Measurements from ENCODE around the gene BLMH.

The BLMH gene

GRCh38 chr17:30308406-30308805, 16.7 kb upstream of the BLMH start:
- DNase-seq (ENCODE audit: low read depth) = no peak

- DNase-seq (ENCODE audit: low read depth) = no peak
Measured at GRCh38 chr17:30304778-30305177, 13.0 kb upstream of the BLMH start.

- DNase-seq (ENCODE audit: low read depth) = no peak
Measured at GRCh38 chr17:30302241-30302640, 10.5 kb upstream of the BLMH start.

GRCh38 chr17:30300818-30301217, 9.1 kb upstream of the BLMH start:
- no peak for DNase-seq (ENCODE audit: low read depth)

GRCh38 chr17:30299000-30299399, 7.3 kb upstream of the BLMH start:
- no peak for DNase-seq (ENCODE audit: low read depth)

- no peak for DNase-seq (ENCODE audit: low read depth)
Measured at GRCh38 chr17:30297715-30298114, 6.0 kb upstream of the BLMH start.

GRCh38 chr17:30296499-30297080, 4.8 kb upstream of the BLMH start:
- no peak for DNase-seq (ENCODE audit: low read depth)

GRCh38 chr17:30292286-30292858, 628 bp upstream of the BLMH start:
- no peak for DNase-seq (ENCODE audit: low read depth)

- DNase-seq (ENCODE audit: low read depth) = peak; percentile 9
Measured at GRCh38 chr17:30290696-30291542, 825 bp downstream of the BLMH start.

GRCh38 chr17:30290077-30290476, 1.7 kb downstream of the BLMH start:
- DNase-seq (ENCODE audit: low read depth) = no peak

GRCh38 chr17:30279156-30279555, 12.6 kb downstream of the BLMH start:
- DNase-seq (ENCODE audit: low read depth) = no peak

- no peak for DNase-seq (ENCODE audit: low read depth)
Measured at GRCh38 chr17:30278032-30278431, 13.7 kb downstream of the BLMH start.

GRCh38 chr17:30275911-30276310, 15.8 kb downstream of the BLMH start:
- DNase-seq (ENCODE audit: low read depth) = no peak

- DNase-seq (ENCODE audit: low read depth) = no peak
Measured at GRCh38 chr17:30274887-30275286, 16.9 kb downstream of the BLMH start.

- no peak for DNase-seq (ENCODE audit: low read depth)
Measured at GRCh38 chr17:30273373-30273772, 18.4 kb downstream of the BLMH start.

- DNase-seq (ENCODE audit: low read depth) = no peak
Measured at GRCh38 chr17:30271102-30271501, 20.6 kb downstream of the BLMH start.

GRCh38 chr17:30267625-30268024, 24.1 kb downstream of the BLMH start:
- no peak for DNase-seq (ENCODE audit: low read depth)

- DNase-seq (ENCODE audit: low read depth) = no peak
Measured at GRCh38 chr17:30263552-30264333, 28.0 kb downstream of the BLMH start.

GRCh38 chr17:30256756-30257506, 34.8 kb downstream of the BLMH start:
- DNase-seq (ENCODE audit: low read depth) = no peak

GRCh38 chr17:30254150-30254549, 37.6 kb downstream of the BLMH start:
- DNase-seq (ENCODE audit: low read depth) = no peak

GRCh38 chr17:30253312-30253711, 38.4 kb downstream of the BLMH start:
- DNase-seq (ENCODE audit: low read depth) = no peak

GRCh38 chr17:30251931-30252330, 39.8 kb downstream of the BLMH start:
- no peak for DNase-seq (ENCODE audit: low read depth)
